DND-41 (cell line): ENCODE results near the gene SLC19A3.

Experiments
- ATAC-seq: fragments of 200-7000 bp; cut with Tn5 transposase; 3 replicates; pipeline ENCODE4 v1.9.1; 2021; ENCODE audit warnings: low read depth; ENCODE audit not compliant: insufficient read depth
- DNase-seq: peaks from one replicate; pipeline ENCODE4 v3.0.0-alpha.2; 2020
- H2AFZ ChIP-seq: 2 replicates; pipeline ENCODE4 v1.6.0; 2012; ENCODE audit warnings: low read depth, low read length
- H3K27ac ChIP-seq: 2 replicates; pipeline ENCODE4 v1.5.1; 2012; ENCODE audit warnings: low read length, inconsistent platforms
- H3K27me3 ChIP-seq: fragments of 200-600 bp; sonication (generic); 2 replicates; pipeline ENCODE4 v1.6.0; 2012; ENCODE audit warnings: low read length, mild to moderate bottlenecking, inconsistent platforms; ENCODE audit not compliant: insufficient read depth, poor library complexity
- H3K36me3 ChIP-seq: 2 replicates; pipeline ENCODE4 v1.5.1; 2012; ENCODE audit warnings: low read length, inconsistent platforms; ENCODE audit not compliant: insufficient read depth
- H3K4me1 ChIP-seq: 2 replicates; pipeline ENCODE4 v1.5.1; 2012; ENCODE audit warnings: mild to moderate bottlenecking, low read length; ENCODE audit not compliant: insufficient read depth
- H3K4me2 ChIP-seq: 2 replicates; pipeline ENCODE4 v1.6.0; 2012; ENCODE audit warnings: mild to moderate bottlenecking, moderate library complexity, low read length, inconsistent platforms; ENCODE audit not compliant: insufficient read depth
- H3K4me3 ChIP-seq, 2 experiments: fragments of 200-600 bp in 1 of 2; shearing (Covaris generic) in 1 of 2; 2 replicates each; pipeline ENCODE4 v1.5.1; 2012 to 2016; ENCODE audit warnings: inconsistent platforms in 2 of 2, low read length in 2 of 2, mild to moderate bottlenecking in 2 of 2, low read depth in 1 of 2, moderate library complexity in 1 of 2
- H3K79me2 ChIP-seq: 2 replicates; pipeline ENCODE4 v1.6.0; 2012; ENCODE audit warnings: low read length, inconsistent platforms; ENCODE audit not compliant: insufficient read depth
- H3K9ac ChIP-seq: 2 replicates; pipeline ENCODE4 v1.6.0; 2012; ENCODE audit warnings: low read depth, mild to moderate bottlenecking, inconsistent platforms, low read length, moderate library complexity
- H3K9me3 ChIP-seq: 2 replicates; pipeline ENCODE4 v1.5.1; 2012; ENCODE audit warnings: low read length, moderate library complexity, mild to moderate bottlenecking, inconsistent platforms; ENCODE audit not compliant: insufficient read depth, severe bottlenecking
- H4K20me1 ChIP-seq: 2 replicates; pipeline ENCODE4 v1.6.0; 2012; ENCODE audit warnings: low read length; ENCODE audit not compliant: insufficient read depth
- EZH2 ChIP-seq: IDR thresholded peaks from 3 replicates; pipeline ENCODE4 v1.6.1; 2012; ENCODE audit warnings: borderline replicate concordance, low read depth, mild to moderate bottlenecking, moderate library complexity, low read length, inconsistent platforms; ENCODE audit not compliant: severe bottlenecking
- TF ChIP-seq, protein P1 (sequence below): IDR thresholded peaks from 2 replicates; pipeline ENCODE4 v1.5.1; 2012; ENCODE audit warnings: borderline replicate concordance, low read length, moderate library complexity, mild to moderate bottlenecking; ENCODE audit not compliant: poor library complexity, severe bottlenecking; ENCODE audit errors: extremely low read depth

Gene SLC19A3

DNA sequence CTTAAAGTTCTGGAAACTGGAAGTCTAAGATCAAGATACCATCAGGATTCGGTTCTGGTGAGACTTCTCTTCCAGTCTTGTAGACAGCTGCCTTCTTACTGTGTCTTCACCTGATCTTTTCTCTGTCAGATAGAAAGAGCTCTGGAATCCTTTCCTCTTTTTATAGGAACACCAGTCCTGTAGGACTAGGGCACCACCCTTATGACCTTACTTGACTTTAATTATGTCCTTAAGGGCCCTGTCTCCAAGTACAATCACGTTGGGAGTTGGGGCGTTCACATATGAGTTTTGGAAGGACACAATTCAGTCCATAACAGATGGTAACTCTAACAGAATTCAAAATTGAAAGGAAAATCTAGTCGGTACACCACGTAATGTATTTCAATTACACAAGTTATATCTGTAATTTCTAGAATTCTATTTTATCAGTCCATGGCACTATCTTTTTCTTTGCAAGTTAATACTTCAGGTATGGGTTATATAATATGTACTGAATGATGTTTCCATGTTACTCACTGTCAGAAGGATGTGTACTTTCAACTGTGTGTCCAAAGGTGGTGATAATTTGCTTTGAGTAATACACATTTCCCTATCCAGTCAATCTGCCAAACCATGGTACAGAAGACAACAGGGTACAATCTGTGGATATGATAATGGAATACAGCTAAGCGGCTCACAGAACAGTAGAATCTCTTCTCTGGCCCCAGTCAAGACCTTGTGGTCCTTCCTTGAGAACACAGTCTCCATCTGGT, 52.5 kb downstream of the SLC19A3 start:
- H3K4me1 ChIP-seq = no peaks in the 10 kb centered on the region
- DNase-seq = no peak
- no peak overlapping the region for H3K4me2 ChIP-seq
- H4K20me1 ChIP-seq = no peaks in the 10 kb centered on the region; the same call in 1 of the 2 replicates
- no peaks in the 10 kb centered on the region for H3K9me3 ChIP-seq
- H3K79me2 ChIP-seq = no peaks in the 10 kb centered on the region
- H3K36me3 ChIP-seq = no peaks in the 10 kb centered on the region
- no peak for ATAC-seq
- no peak overlapping the region for H3K9ac ChIP-seq
- H3K27ac ChIP-seq = no peak overlapping the region
- H3K4me3 ChIP-seq = no peak overlapping the region
- no peaks in the 10 kb centered on the region for H3K27me3 ChIP-seq
- no peak overlapping the region for H2AFZ ChIP-seq
- no peak for TF ChIP-seq EZH2
- TF ChIP-seq, protein P1, sequence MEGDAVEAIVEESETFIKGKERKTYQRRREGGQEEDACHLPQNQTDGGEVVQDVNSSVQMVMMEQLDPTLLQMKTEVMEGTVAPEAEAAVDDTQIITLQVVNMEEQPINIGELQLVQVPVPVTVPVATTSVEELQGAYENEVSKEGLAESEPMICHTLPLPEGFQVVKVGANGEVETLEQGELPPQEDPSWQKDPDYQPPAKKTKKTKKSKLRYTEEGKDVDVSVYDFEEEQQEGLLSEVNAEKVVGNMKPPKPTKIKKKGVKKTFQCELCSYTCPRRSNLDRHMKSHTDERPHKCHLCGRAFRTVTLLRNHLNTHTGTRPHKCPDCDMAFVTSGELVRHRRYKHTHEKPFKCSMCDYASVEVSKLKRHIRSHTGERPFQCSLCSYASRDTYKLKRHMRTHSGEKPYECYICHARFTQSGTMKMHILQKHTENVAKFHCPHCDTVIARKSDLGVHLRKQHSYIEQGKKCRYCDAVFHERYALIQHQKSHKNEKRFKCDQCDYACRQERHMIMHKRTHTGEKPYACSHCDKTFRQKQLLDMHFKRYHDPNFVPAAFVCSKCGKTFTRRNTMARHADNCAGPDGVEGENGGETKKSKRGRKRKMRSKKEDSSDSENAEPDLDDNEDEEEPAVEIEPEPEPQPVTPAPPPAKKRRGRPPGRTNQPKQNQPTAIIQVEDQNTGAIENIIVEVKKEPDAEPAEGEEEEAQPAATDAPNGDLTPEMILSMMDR = no peak

GRCh38 chr2:227661827-227662226, 56.0 kb downstream of the SLC19A3 start:
- H3K27ac ChIP-seq = no peak overlapping the region
- no peaks in the 10 kb centered on the region; the same call in 1 of the 2 replicates for H4K20me1 ChIP-seq
- no peak for ATAC-seq
- no peaks in the 10 kb centered on the region for H3K36me3 ChIP-seq
- DNase-seq = no peak
- H3K9ac ChIP-seq = no peak overlapping the region
- no peak overlapping the region for H3K4me2 ChIP-seq
- no peaks in the 10 kb centered on the region for H3K79me2 ChIP-seq
- no peaks in the 10 kb centered on the region for H3K27me3 ChIP-seq
- H3K4me1 ChIP-seq = no peaks in the 10 kb centered on the region
- H2AFZ ChIP-seq = no peak overlapping the region
- H3K9me3 ChIP-seq = no peaks in the 10 kb centered on the region
- TF ChIP-seq, protein P1 = no peak
- no peak for TF ChIP-seq EZH2
- no peak overlapping the region for H3K4me3 ChIP-seq

DNA sequence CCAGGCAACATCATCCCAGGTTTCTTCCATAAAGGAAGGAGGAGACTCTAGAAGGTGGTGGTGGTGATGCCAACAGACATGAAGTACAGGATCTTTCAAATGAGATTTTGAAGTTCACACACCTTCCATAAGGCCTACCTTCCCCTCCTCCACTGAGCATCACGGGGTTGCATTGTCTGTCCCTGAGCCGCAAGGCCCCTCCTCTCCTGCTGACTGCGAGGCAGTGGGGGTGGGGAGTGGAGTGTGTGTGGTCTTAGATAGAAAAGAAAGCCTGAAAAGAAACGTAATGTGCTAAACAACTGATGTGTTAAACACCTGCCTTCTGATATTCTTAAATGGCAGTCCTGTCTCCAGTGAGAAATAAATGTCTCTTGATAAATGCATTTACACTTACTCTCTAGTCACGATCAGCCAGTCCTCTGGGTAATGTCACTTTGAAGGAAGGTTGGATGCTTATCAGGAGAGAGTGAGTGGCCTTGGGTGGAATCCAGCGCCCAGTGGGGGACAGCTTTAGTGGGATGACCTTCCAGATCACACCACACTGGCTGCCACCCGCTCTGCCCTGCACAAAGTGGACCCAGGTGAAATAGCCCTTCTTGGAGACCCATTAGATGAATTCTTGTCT, 56.7 kb downstream of the SLC19A3 start:
- Histone ChIP-seq H3K9me3 (no peaks in the 10 kb centered on the region), H3K79me2 (no peaks in the 10 kb centered on the region), H3K9ac (no peak overlapping the region), H3K4me1 (no peaks in the 10 kb centered on the region), H3K36me3 (no peaks in the 10 kb centered on the region), H2AFZ (no peak overlapping the region), H3K27ac (no peak overlapping the region), H3K4me3 (no peak overlapping the region), H3K27me3 (no peaks in the 10 kb centered on the region), H4K20me1 (no peaks in the 10 kb centered on the region; the same call in 1 of the 2 replicates), H3K4me2 (no peak overlapping the region)
- DNase-seq (no peak), ATAC-seq (no peak)
- TF ChIP-seq, protein P1 = no peak
- TF ChIP-seq EZH2 = no peak
